Bone marrow (tissue), 2 donors: ENCODE results near the gene USP48.
A peak's percentile ranks its signal among the peaks of the same experiment; 100 is the strongest.

Source experiments
- DNase-seq, 2 donors: peaks; one replicate each; lab custom pipeline; 2025; lab: John Stamatoyannopoulos, UW

Gene USP48

GRCh38 chr1:21652937-21653743 lies 129.8 kb downstream of the USP48 start:
- no peak for DNase-seq

GRCh38 chr1:21652101-21652936 lies 130.6 kb downstream of the USP48 start:
- DNase-seq, result no peak

- no peak for DNase-seq
These were observed 131.5 kb downstream of the USP48 start for GRCh38 chr1:21651214-21652042.

- DNase-seq, result no peak
These were observed 132.5 kb downstream of the USP48 start for GRCh38 chr1:21650400-21650799.

- DNase-seq, result no peak
These were observed 133.6 kb downstream of the USP48 start for GRCh38 chr1:21649315-21649714.

GRCh38 chr1:21648791-21649190 lies 134.2 kb downstream of the USP48 start:
- no peak for DNase-seq

GRCh38 chr1:21648352-21648730 lies 134.6 kb downstream of the USP48 start:
- DNase-seq, result no peak

GRCh38 chr1:21647431-21648351 lies 135.3 kb downstream of the USP48 start:
- DNase-seq, result no peak

GRCh38 chr1:21645550-21645949 lies 137.4 kb downstream of the USP48 start:
- no peak for DNase-seq

GRCh38 chr1:21644906-21645305 lies 138.0 kb downstream of the USP48 start:
- DNase-seq, result no peak

- no peak for DNase-seq
These were observed 138.6 kb downstream of the USP48 start for GRCh38 chr1:21644348-21644747.

GRCh38 chr1:21643624-21644023 lies 139.3 kb downstream of the USP48 start:
- DNase-seq, result no peak

GRCh38 chr1:21641967-21642739 lies 140.8 kb downstream of the USP48 start:
- no peak for DNase-seq

- no peak for DNase-seq
These were observed 141.4 kb downstream of the USP48 start for GRCh38 chr1:21641537-21641936.

- no peak for DNase-seq
These were observed 141.9 kb downstream of the USP48 start for GRCh38 chr1:21641076-21641475.

GRCh38 chr1:21640653-21641052 lies 142.3 kb downstream of the USP48 start:
- DNase-seq, result no peak

GRCh38 chr1:21639594-21640041 lies 143.3 kb downstream of the USP48 start:
- DNase-seq, result no peak

GRCh38 chr1:21638531-21639341 lies 144.2 kb downstream of the USP48 start:
- peak in 1 of 2 donors; percentile 29 for DNase-seq

GRCh38 chr1:21637514-21637913 lies 145.4 kb downstream of the USP48 start:
- no peak for DNase-seq
